NOMO-1 treated with DMSO at 0.1 percent for 48 hours (cell line): ENCODE measurements around the gene VSTM2B.

Experiments used
- DNase-seq: peaks from one replicate; lab custom pipeline; 2025; ENCODE audit not compliant: unreplicated experiment; lab: John Stamatoyannopoulos, UW

The VSTM2B gene

DNA sequence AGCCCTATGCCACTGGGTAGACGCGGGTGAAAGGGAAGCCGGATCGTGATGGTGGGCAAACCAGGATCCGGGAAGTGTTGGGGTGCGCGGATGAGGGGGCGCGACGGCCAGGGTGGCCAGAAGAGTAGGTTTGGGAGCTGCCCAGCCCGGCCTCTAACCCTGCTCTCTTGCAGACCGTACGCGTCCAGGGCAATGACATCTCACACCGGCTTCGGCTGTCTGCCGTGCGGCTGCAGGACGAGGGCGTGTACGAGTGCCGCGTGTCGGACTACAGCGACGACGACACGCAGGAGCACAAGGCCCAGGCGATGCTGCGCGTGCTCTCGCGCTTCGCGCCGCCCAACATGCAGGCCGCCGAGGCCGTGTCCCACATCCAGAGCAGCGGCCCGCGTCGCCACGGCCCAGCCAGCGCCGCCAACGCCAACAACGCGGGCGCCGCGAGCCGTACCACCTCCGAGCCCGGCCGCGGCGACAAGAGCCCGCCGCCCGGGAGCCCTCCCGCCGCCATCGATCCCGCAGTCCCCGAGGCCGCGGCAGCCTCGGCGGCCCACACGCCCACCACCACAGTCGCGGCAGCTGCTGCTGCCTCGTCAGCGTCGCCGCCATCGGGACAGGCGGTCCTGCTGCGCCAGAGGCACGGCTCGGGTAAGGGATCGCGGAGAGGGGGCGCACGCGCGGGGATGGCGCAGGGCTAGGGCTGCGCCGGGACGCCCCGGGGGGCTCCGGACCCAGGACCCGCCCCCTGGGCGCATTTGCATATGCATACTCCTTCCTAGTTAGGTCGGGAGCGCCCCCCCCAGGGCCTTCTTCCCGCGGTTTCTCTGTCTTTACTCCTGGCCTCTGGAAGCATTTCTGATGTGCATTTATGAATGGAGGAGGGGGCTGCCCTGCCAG, 4.1 kb downstream of the VSTM2B start:
- DNase-seq = no peak

DNA sequence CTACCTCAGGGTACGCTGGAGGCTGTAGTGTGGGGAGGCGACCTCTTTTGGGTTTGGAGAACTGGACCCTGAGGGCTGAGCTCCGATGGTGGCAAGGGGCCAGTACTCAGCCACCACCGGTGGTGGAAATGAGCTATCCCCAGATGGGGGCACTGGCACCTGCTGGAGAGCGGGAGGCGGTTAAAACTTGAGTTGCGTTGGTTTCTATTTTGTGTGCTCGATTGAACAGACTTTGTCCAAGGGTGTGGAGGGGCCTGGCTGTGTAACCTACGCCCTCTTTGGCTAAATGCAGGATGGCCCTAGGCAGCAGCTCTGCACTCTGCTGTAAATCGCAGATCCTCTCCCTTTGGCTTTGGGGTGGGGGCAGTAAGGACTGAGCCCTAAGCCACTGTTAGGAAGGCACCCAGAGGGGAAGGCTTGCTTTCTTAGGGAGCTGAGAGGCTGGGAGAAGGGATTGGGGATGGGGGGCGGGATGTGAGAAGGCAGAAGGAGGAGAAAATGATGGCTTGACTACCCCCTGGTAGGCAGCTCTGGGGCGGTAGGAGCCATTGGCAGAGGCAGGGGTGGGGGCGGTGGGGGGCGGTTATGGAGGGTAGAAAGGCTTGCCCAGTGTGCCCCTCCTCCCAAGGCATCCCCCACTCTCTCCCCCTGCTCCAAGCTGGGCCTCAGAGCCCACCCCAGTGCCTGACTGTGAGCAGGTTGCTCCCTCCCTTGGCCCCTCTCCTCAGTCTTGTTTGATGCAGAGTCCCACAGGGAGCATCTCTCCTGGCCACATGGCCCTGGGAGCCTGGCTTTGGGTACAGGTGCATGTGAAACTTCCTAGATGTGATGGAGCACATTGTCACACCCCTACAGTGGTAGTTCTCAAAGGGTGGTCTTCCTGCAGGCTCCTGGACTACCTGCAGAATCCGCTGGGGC, 5.0 kb downstream of the VSTM2B start:
- DNase-seq = no peak

DNA sequence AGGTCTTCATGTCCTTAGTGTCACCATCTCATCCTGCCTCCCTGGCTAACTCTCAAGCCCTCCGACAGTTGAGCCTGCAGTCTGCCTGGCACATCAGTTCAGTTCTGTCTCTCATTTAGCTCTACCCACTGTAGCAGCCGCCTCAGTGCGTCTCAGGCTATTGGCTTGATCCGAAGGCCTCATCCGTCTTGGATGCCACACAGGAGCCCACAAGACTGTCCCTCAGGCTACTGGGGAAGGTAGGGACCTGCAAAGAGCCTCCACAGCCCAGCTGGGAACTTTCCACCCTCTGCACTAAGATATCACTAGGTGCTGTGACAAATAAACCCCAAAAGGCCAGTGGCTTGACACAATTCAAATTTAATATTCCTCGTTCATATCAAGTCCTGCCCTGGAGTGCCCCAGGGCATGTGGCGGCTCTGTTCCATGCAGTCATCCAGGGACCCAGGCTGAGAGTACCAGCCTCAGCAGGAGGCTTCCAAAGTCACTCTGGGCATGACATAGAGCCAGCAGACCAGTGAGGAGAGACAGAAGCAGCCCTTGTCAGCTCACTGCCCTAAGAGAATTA, 5.7 kb downstream of the VSTM2B start:
- DNase-seq = no peak

DNA sequence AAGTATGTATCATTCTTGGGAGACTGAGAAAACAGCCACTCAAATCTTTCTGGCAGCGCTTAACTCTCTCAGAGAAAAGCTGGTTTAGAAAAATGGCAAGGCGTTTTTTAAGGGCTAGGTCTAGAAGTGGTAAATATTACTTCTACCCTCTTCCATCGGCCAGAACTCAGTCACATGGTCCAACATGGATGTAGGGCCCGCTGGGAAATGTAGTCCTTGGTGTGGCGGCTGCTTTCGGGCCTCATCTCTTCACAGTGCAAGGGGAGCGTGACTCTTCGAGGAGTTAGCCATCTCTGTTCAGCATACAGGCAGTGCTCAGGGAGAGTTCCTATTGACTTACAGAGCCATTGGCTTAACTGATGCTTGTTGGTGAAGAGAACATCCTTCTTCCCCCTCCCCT, 6.3 kb downstream of the VSTM2B start:
- no peak for DNase-seq

DNA sequence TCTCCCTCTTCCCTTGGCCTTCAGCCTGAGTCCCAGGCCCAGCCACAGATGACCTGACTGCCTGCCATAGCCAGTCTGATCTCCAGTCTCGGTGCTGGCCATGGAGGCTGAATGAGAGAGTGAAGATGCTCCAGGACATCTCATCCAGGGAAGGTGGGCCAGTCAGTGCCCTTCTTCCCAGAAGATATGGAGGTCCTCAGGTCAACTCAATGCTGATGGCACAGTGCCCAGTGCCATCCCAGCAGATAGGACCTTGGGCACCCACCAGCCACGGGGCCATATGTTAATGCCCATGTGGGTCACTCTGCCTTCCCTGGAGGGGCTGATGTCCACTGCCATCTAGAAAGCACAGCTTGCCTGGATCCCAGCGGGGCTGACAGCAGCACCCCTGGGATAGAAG, 7.2 kb downstream of the VSTM2B start:
- no peak for DNase-seq

DNA sequence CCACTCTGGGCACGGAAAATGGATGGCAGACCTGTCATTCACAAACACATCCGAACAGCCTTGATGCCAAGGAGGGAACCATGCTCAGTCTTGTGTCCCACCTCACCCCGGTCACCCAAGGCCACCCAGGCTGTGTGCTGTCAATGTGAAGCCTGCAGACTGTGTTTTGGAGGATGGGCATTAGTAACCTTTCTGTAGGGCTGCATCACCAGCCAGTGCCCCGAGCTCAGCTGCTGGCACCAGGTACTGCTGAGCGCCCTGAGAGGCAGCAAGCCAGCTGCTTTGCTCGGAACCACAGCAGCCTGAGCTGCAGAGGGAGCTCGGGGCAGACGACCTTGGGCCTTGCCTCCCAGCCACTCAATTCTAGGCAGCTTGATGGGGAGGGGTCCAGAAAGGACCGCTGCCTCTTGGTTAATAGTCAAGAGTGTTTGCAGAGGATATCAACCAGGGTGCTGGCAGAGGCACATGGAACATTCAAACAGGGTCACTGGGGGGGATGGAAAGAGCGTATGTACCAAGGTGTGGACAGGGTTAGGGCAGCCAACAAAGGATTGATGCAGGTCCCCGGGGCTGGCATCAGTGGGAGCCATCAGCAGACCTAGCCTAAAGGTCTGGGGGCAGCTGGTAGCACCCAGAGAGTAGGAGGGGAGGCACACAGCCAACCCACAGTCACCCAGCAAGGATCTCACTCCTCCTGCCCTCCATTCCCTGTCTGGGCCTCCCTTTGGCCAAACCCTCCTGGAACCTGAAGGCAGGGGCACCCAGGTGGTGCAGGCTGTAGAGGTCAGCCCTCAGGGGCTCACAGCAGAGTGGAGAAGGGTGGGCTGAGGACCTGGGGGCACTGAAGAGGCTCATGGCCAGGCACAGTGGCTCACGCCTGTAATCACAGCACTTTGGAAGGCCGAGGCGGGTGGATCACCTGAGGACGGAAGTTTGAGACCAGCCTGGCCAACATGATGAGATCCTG, 8.1 kb downstream of the VSTM2B start:
- no peak for DNase-seq

DNA sequence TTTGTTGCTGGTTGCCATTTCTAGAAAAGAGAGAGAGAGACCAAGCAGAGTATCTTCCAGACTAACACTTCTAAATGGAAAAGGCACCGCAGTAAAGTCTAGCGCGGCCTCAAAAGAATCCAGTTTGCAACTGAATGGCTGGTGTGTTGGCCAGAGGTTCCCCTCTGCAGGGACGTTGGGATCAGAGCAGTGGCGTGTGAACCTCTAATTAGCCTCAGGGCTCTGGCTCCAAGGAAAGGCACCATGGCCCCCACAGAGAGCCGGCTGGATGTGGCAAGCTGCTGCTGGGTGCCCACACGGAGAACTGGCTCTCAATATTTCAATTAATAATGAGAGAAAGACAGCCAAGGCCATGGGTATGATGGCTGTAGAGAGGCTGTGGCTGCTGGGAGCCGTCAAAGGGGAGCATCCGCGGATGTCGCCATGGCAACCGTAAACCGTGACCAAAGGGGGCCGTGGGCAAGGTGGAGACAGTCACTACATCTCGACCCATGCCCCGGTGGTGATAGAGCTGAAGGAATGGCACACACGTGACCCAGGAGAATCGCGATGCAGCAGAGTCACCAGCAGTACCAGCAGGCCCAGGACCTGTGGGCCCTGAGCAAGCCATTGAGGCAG, 9.5 kb downstream of the VSTM2B start:
- no peak for DNase-seq

DNA sequence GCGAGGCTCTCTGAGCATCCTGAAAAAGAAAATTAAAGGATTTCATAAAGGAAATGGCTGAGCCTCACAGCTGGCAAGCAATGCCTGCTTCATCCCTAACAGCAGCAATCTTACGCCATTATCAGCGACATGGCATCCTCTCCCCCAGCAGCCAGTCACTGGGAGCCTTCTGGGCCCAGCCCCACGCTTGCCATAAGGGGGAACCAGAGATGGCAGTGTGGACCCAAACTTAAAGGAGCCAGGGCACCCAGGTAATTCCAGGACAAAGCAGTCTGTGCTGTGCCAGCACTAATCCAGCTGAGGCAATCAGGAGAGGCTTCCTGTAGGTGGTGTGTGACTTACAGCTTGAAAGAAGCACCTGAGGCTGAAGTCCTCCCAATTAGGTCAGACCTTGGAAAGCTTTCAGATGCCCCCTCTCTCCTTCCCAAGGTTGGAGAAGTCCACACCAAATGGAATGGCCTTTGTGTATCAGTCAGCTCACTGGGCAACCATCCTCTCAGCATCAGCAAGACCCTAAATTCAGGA, 10.3 kb downstream of the VSTM2B start:
- DNase-seq = no peak

DNA sequence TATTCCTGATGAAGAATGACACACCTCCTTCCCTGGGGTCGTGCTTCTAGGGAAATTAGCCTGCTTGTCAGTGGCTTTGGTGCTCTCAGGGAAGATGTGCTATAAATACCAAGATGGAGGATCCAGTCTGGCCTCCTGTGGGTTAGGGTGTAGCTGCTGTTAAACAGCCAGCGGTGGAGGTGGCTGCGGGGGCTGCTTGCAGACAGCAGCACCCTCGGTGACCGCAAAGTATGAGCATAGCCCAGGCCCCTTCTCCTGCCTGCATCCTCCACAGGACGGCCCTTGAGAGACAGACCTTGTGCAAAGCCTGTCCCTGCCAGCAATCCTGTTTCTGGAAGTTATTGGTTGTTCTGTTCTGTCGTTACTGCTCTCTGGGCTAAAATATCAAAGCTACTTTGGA, 11.4 kb downstream of the VSTM2B start:
- DNase-seq = no peak

DNA sequence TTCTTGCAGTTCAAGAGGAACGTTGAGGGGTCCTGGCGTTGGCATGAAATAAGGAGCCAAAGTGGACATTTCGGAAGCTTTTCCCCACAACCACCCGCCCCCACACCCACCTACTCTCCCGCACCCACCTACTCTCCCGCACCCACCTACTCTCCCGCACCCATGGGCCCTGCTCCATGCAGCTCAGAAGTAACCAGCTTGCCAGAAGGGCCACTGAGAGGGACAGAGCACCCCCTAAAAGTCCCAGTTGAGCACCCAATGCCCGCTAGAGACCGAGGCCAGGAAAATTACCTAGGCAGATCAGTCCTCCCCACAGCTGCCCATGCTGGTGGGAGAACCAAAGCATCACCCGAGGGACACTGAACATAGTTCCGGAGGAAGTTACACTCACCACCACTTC, 11.8 kb downstream of the VSTM2B start:
- no peak for DNase-seq

DNA sequence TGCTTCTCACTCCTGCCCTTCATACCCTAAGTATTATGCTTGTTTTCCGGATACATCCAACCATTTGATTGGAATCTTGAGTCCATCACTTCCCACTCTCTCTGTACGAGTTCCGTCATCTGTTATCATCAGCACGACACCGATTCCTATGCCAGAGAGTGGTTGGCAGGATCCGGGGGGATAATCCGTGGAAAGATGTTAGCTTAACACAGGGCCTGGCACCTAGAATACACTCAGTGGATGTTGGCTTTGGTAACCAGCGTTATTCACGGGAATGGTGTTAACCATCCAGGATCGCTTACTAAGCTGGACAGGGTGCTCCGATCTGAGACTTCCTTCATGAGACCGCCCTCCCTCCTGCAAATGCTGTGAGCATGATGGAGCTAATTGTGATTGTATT, 12.4 kb downstream of the VSTM2B start:
- DNase-seq = no peak

DNA sequence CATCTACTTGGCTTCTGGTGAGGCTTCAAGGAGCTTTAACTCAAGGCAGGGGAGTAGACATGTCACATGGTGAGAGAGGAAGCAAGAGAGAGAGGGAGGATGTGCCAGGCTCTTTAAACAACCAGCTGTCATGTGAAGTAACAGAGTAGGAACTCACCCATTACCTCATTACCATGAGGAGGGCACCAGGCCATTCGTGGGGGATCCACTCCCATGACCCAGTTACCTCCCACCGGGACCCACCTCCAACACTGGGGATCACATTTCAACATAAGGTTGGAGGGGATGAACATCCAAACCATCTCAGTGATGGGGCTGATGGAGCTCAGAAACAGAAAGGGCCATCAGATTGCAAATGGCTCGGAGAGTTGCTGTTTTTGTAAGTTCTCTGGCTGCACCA, 12.9 kb downstream of the VSTM2B start:
- DNase-seq = no peak

DNA sequence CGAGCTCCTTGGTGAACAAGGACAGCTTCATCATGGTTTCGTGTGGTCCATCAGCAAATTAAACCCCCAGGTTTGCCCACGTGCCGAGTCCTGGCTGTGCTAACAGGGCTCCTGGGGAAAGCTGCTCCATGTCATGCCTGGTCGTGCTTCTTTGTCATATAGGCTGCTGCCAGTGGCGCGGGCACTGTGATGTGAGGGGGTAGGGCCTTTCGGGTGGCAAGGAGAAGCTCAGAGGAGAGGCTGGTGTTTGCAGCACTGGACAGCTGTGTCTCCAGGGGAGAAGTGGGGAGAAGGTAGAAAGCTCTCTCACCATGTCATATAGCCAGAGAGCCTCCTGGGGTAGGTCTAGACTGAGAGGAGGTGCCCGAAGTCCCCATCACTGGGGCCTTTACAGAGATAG, 13.3 kb downstream of the VSTM2B start:
- DNase-seq = no peak

DNA sequence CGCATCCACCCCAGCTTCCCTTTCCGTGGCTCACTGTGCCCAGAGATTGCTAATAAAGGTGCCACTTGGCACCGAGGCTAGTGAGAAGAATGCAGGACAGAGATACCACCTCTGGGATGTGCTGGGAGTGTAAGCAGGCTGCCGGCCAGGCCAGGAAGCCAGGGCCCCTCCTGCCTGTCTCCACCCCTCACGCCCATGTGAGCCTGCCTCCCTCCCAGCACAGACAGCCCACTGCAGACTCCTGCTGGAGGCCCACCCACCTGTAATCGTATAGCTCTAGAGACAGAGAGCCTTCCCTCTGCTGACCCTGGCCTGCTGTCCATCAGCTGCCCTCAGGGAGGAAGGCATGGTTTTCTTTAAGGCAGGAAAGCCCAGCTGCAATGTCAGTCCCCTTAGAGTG, 13.9 kb downstream of the VSTM2B start:
- no peak for DNase-seq

DNA sequence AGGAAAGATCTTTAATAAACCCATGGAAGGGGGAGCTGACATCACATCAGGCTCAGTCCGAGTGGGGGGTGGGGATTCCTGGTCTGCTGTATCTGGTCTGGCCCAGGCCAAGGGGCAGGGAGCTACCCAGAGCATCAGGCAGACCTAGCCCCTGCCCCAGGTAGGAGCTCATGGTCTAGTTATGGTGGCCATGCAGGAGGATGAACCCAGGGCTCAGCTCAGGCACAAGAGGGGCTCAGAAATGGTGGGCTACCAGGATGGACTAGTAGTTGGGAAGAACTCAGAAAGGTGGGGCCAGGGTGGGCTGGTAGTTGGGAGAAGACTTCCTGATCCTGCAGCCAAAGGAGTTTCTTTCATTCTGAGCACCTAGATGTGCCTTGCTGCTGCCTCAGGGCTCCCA, 14.3 kb downstream of the VSTM2B start:
- no peak for DNase-seq

DNA sequence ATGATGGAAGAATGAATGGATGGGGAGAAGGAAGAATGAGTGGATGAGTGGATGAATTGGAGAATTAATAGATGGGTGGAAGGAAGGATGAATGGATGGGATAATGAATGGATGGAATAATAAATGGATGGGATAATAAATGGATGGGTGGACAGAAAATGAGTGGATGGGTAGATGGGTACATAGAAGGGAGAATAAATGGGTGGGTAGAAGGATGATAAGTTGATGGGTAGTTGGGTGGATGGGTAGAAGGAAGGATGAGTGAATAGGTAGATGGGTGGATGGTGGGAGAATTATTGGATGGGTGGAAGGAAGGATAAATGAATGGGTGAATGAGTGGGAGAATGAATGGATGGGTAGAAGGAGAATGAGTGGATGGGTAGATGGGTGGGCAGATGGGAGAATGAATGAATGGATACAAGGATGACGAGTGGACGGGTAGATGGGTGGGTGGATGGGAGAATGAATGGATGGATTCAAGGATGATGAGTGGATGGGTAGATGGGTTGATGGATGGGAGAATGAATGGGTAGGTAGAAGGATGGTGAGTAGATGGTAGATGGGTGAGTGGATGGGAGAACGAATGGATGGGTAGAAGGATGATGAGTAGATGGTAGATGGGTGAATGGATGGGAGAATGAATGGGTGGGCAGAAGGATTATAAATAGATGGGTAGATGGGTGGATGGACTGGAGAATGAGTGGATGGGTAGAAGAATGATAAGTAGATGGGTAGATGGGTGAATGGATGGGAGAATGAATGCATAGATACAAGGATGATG, 15.9 kb downstream of the VSTM2B start:
- no peak for DNase-seq

DNA sequence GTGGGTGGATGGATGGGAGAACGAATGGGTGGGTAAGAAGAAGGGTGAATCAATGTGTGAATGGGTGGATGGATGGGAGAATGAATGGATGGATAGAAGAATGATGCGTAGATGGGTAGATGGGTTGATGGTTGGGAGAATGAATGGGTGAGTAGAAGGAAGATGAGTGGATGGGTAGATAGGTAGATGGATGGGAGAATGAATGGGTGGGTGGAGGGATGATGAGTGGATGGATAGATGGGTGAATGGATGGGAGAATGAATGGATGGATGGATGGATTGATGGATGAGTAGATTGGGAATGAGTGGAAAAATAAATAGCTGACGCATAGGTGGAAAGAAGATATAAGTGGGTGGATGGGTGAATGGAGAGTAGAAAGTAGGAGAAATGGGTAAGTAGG, 16.5 kb downstream of the VSTM2B start:
- no peak for DNase-seq

DNA sequence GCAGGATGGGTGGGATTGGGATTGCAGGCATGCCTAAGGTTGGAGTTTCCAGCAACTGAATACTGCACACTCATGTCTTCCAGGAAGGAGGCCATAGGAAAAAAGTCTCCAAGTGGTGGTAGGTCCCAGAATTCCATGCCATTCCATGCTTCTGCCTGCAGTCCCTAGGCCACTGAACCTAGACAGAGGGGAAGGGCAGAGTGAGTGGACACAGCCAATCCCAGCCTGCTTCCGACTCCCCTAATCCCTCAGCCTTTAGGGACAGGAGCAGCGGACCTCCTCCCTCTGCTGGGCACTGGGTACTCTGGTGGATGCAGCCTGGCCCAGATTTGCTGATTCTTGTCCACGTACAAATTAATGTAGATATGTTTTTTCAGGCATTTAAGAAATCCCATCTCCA, 17.0 kb downstream of the VSTM2B start:
- DNase-seq = no peak

DNA sequence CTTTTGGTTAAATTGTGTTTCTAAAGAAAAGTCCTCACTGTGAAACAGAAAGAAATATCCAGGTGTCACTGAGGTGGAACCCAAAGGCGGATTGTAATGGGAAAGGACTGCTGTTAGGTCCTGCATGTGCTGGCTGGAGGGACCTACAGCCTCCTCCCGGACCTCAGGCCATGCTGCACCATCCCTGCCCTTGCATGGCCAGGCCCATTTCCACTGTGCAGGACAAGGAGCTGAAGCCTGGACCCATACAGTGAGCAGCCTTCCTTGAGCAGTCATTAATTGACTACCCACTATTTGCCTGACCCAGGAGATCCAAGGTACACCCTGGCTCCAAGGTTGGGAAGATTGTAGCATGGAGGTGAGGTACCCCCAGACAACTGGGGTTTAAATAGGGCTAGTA, 17.6 kb downstream of the VSTM2B start:
- DNase-seq = no peak
